Embryonic facial prominence (tissue), 1 donor: ENCODE measurements around the gene SH3BP5L.

Experiments
- DNase-seq: peaks from one replicate; pipeline ENCODE4 v3.0.0-alpha.2; 2016; ENCODE audit errors: extremely low spot score

SH3BP5L gene

DNA sequence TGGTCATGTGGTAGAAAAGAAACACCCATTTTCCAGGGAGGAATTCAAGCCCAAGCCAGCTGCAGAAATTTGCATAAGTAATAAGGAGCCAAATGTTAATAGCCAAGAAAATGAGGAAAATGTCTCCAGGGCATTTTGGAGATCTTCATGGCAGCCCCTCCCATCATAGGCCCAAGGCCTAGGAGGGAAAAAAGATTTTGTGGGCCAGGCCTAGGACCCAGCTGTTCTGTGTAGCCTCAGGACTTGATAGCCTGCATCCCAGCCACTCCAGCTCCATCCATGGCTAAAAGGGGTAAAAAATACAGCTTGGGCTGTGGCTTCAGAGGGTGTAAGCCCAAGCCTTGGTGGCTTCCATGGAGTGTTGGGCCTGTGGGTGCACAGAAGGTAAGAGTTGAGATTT, 48.7 kb downstream of the SH3BP5L start:
- no peak for DNase-seq

DNA sequence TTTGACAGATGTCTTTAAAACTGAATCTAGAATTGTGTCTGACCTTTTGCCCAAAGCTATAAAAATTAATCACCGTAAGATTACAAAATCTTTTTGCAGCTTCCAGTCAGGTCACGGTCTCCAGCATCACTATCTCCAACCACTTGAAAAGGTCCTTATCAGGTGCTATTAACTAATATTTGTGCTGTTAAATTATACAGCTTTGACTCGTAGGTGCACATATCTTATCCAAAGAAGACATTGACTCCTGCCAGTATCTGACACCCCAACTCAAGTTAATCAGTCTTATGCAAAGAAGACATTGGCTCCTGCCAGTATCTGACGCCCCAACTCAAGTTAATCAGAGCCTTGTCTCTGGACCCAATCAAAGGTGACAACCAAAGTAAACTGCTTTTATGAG, 50.3 kb downstream of the SH3BP5L start:
- DNase-seq: no peak
